HCT116 (cell line): ENCODE results near the gene VSTM1. TPM values are rescaled to one million over a fixed set of nuclear protein-coding genes. Genes with fewer than 3 reads are reported as not detected.

Experiments used
- ATAC-seq: fragments of 200-7000 bp; cut with Tn5 transposase; 2 replicates; pipeline ENCODE4 v1.9.1; 2020; ENCODE audit warnings: mild to moderate bottlenecking, moderate library complexity
- BruUV-seq: library from RNA; stranded (reverse); fragments of 400-500 nt; replicated peaks from 2 replicates; lab custom pipeline; 2021; lab: Mats Ljungman, UMichigan
- CTCF ChIA-PET: fragments of 300-600 bp; sonication (Branson Sonifier 250); formaldehyde crosslinking; loops from one replicate; lab custom pipeline; 2021; ENCODE audit warnings: antibody characterized with exemption; lab: Charles Lee
- POLR2A ChIA-PET: fragments of 300-600, 350-600 bp; sonication (Branson Sonifier 250); formaldehyde crosslinking; loops from one replicate; lab custom pipeline; 2021; ENCODE audit warnings: antibody characterized with exemption; lab: Charles Lee
- RAD21 ChIA-PET, 2 experiments: fragments of 300-600 bp; sonication (Branson Sonifier 250); formaldehyde crosslinking; loops; one replicate each; lab custom pipeline; 2023; ENCODE audit warnings: low total read pairs in 2 of 2; ENCODE audit not compliant: uncharacterized antibody in 2 of 2, unreplicated experiment in 2 of 2, low non-redundant PET in 1 of 2; lab: Charles Lee
- DNase-seq: peaks from one replicate; pipeline ENCODE4 v3.0.0-alpha.2; 2010; ENCODE audit warnings: low read depth, low spot score
- H2AFZ ChIP-seq: fragments of 200-600 bp; shearing (Covaris generic), sonication (generic); 2 replicates; pipeline ENCODE4 v1.6.1; 2017; ENCODE audit warnings: low read depth, mixed run types, mixed read lengths, antibody characterized with exemption, low read length; ENCODE audit not compliant: poor library complexity, severe bottlenecking
- H3K27ac ChIP-seq: 2 replicates; pipeline ENCODE4 v1.5.1; 2012; ENCODE audit warnings: low read depth, low read length
- H3K27me3 ChIP-seq: fragments of 200-600 bp; sonication (generic); 2 replicates; pipeline ENCODE4 v1.6.1; 2016; ENCODE audit warnings: mixed run types, low read length, mixed read lengths; ENCODE audit not compliant: insufficient read depth
- H3K36me3 ChIP-seq, 2 experiments: fragments of 200-500 bp in 1 of 2; fragments of 200-600 bp in 1 of 2; sonication (Bioruptor generic) in 1 of 2; sonication (generic) in 1 of 2; 2 replicates each; pipeline versions ENCODE4 v1.5.1 to v1.6.1; 2014 to 2016; ENCODE audit warnings: low read length in 2 of 2, inconsistent platforms in 1 of 2, mixed read lengths in 1 of 2, mixed run types in 1 of 2; ENCODE audit not compliant: insufficient read depth in 2 of 2, control insufficient read depth in 1 of 2
- H3K4me1 ChIP-seq, 2 experiments: fragments of 200-600 bp in 1 of 2; sonication (generic) in 1 of 2; 2 replicates each; pipeline versions ENCODE4 v1.5.1 to v1.6.1; 2012 to 2017; ENCODE audit warnings: low read length in 2 of 2, inconsistent platforms in 1 of 2, mild to moderate bottlenecking in 1 of 2, mixed read lengths in 1 of 2, mixed run types in 1 of 2, moderate library complexity in 1 of 2; ENCODE audit not compliant: insufficient read depth in 2 of 2, control insufficient read depth in 1 of 2
- H3K4me2 ChIP-seq: fragments of 200-600 bp; sonication (generic); 2 replicates; pipeline ENCODE4 v1.6.1; 2017; ENCODE audit warnings: mixed run types, low read length, mixed read lengths
- H3K4me3 ChIP-seq, 2 experiments: fragments of 200-600 bp in 1 of 2; sonication (generic) in 1 of 2; replicated peaks in 1 of 2; 2 replicates each; pipeline ENCODE4 v1.5.1; 2011 to 2016; ENCODE audit warnings: low read length in 2 of 2, control low read depth in 1 of 2, low read depth in 1 of 2, mild to moderate bottlenecking in 1 of 2, mixed read lengths in 1 of 2, mixed run types in 1 of 2
- H3K79me2 ChIP-seq: fragments of 200-600 bp; sonication (generic); 2 replicates; pipeline ENCODE4 v1.6.1; 2017; ENCODE audit warnings: mild to moderate bottlenecking, mixed run types, low read length, moderate library complexity, mixed read lengths; ENCODE audit not compliant: insufficient read depth
- H3K9ac ChIP-seq: fragments of 200-600 bp; sonication (generic); 2 replicates; pipeline ENCODE4 v1.6.1; 2016; ENCODE audit warnings: low read length, mixed read lengths
- H3K9me2 ChIP-seq: fragments of 200-600 bp; sonication (generic), shearing (Covaris generic); 2 replicates; pipeline ENCODE4 v1.6.1; 2017; ENCODE audit warnings: mixed run types, mild to moderate bottlenecking, moderate library complexity; ENCODE audit not compliant: insufficient read depth
- H3K9me3 ChIP-seq, 2 experiments: fragments of 200-500 bp in 1 of 2; fragments of 200-600 bp in 1 of 2; sonication (Bioruptor generic) in 1 of 2; sonication (generic) in 1 of 2; 2 replicates each; pipeline ENCODE4 v1.6.1; 2014 to 2017; ENCODE audit warnings: low read length in 2 of 2, mixed read lengths in 2 of 2, inconsistent platforms in 1 of 2, low read depth in 1 of 2, mild to moderate bottlenecking in 1 of 2, mixed run types in 1 of 2, moderate library complexity in 1 of 2; ENCODE audit not compliant: control insufficient read depth in 1 of 2, insufficient read depth in 1 of 2
- H4K20me1 ChIP-seq: fragments of 200-600 bp; sonication (generic), shearing (Covaris generic); 2 replicates; pipeline ENCODE4 v1.6.1; 2017; ENCODE audit warnings: mixed run types, mild to moderate bottlenecking, moderate library complexity; ENCODE audit not compliant: insufficient read depth
- ATF3 ChIP-seq: IDR thresholded peaks from 2 replicates; pipeline ENCODE4 v1.6.1; 2012
- CBX3 ChIP-seq: IDR thresholded peaks from 2 replicates; pipeline ENCODE4 v1.6.1; 2012; ENCODE audit warnings: low read depth
- CEBPB ChIP-seq: IDR thresholded peaks from 2 replicates; pipeline ENCODE4 v1.6.1; 2012; ENCODE audit warnings: low read depth
- ELF1 ChIP-seq: IDR thresholded peaks from 2 replicates; pipeline ENCODE4 v1.6.1; 2012; ENCODE audit warnings: low read depth, borderline replicate concordance
- EZH2 ChIP-seq: fragments of 200-600 bp; sonication (generic); IDR thresholded peaks from 2 replicates; pipeline ENCODE4 v1.6.1; 2017; ENCODE audit warnings: antibody characterized with exemption, mixed run types
- EZH2phosphoT487 ChIP-seq: fragments of 200-600 bp; IDR thresholded peaks from 2 replicates; pipeline ENCODE4 v1.6.1; 2018; ENCODE audit warnings: antibody characterized with exemption, borderline replicate concordance
- JUND ChIP-seq: IDR thresholded peaks from 2 replicates; pipeline ENCODE4 v1.6.1; 2012
- MAX ChIP-seq: IDR thresholded peaks from 2 replicates; pipeline ENCODE4 v1.6.1; 2012
- RAD21 ChIP-seq: IDR thresholded peaks from 2 replicates; pipeline ENCODE4 v1.6.1; 2012; ENCODE audit warnings: low read depth, mild to moderate bottlenecking
- SP1 ChIP-seq: IDR thresholded peaks from 2 replicates; pipeline ENCODE4 v1.6.1; 2012; ENCODE audit warnings: low read depth
- SRF ChIP-seq: IDR thresholded peaks from 2 replicates; pipeline ENCODE4 v1.6.1; 2012; ENCODE audit warnings: low read depth
- ZFX ChIP-seq: fragments of 450-650 bp; IDR thresholded peaks from 2 replicates; pipeline ENCODE4 v1.6.1; 2017
- ZNF274 ChIP-seq: fragments of 200-500 bp; sonication (Bioruptor generic); IDR thresholded peaks from 2 replicates; pipeline ENCODE4 v1.6.1; 2014; ENCODE audit warnings: mild to moderate bottlenecking, low read depth, low read length, inconsistent platforms
- intact Hi-C: fragments of 100-400 bp; cut with micrococcal nuclease; formaldehyde crosslinking; loops from 2 replicates; pipeline ENCODE4 v1.10.0; 2022
- total RNA-seq: library from RNA; stranded (reverse); gene quantifications from one replicate; pipeline ENCODE4 v1.2.1, GENCODE V29; 2021; ENCODE audit not compliant: unreplicated experiment

Gene VSTM1
- total RNA-seq, 1 experiment from 2014 or later, result not detected

GRCh38 chr19:54045771-54046170 is 17.9 kb downstream of the VSTM1 start:
- Histone ChIP-seq H4K20me1 (no peaks in the 10 kb centered on the region), H3K36me3 (no peaks in the 10 kb centered on the region), H3K4me3 (no peak overlapping the region), H3K9me2 (no peaks in the 10 kb centered on the region), H3K27me3 (peaks cover 17% of the 10 kb centered on the region; the same call in 1 of the 2 replicates), H3K4me2 (no peak overlapping the region), H3K27ac (no peak overlapping the region), H2AFZ (no peak overlapping the region), H3K9ac (no peak overlapping the region), H3K79me2 (no peaks in the 10 kb centered on the region), H3K9me3 (no peaks in the 10 kb centered on the region), H3K4me1 (peaks cover 0 to 9% of the 10 kb centered on the region in 2 experiments; a peak in 2 of 4 replicates)
- TF ChIP-seq CBX3 (no peak), JUND (no peak), EZH2phosphoT487 (no peak), SRF (no peak), ZFX (no peak), SP1 (no peak), ZNF274 (no peak), ELF1 (no peak), RAD21 (no peak), EZH2 (no peak), CEBPB (no peak), ATF3 (no peak)
- no TSS peak for BruUV-seq
- intact Hi-C loops, result no loop called here
- CTCF ChIA-PET, result no interaction called here
- POLR2A ChIA-PET, result no interaction called here
- no peak for ATAC-seq
- DNase-seq, result no peak
- RAD21 ChIA-PET, result no interaction called here

- BruUV-seq, result no TSS peak
- Histone ChIP-seq H3K79me2 (no peaks in the 10 kb centered on the region), H3K4me3 (no peak overlapping the region), H3K9ac (no peak overlapping the region), H3K36me3 (no peaks in the 10 kb centered on the region), H3K4me1 (peaks cover 0 to 9% of the 10 kb centered on the region in 2 experiments; a peak in 2 of 4 replicates), H2AFZ (no peak overlapping the region), H3K4me2 (no peak overlapping the region), H3K9me2 (no peaks in the 10 kb centered on the region), H3K27ac (no peak overlapping the region), H4K20me1 (no peaks in the 10 kb centered on the region), H3K27me3 (peaks cover 17% of the 10 kb centered on the region; the same call in 1 of the 2 replicates), H3K9me3 (no peaks in the 10 kb centered on the region)
- DNase-seq (no peak), ATAC-seq (no peak)
- ChIA-PET RAD21 (interaction anchor here (0.6 to 1.2 kb wide), 2 partner anchors 13 to 232 kb away, joined by 3 to 5 read pairs; no protein-coding TSS in a partner anchor), CTCF (interaction anchor here (1.4 to 1.6 kb wide), 2 partner anchors 13 to 19 kb away, joined by 5 to 7 read pairs; no protein-coding TSS in a partner anchor), POLR2A (no interaction called here)
- intact Hi-C loops, result no loop called here
- TF ChIP-seq CEBPB (no peak), MAX (no peak), EZH2 (no peak)
Observed at GRCh38 chr19:54042989-54043388, 20.7 kb downstream of the VSTM1 start.
